Neuron (in vitro differentiated cells): ENCODE measurements around the gene MITF.

Experiments used
- H2AFZ ChIP-seq: one replicate; pipeline ENCODE4 v1.6.1; 2013; ENCODE audit warnings: low read depth, mild to moderate bottlenecking, inconsistent platforms, low read length, moderate library complexity
- H3K27me3 ChIP-seq: one replicate; pipeline ENCODE4 v1.6.1; 2013; ENCODE audit warnings: low read length; ENCODE audit not compliant: insufficient read depth
- H3K36me3 ChIP-seq: one replicate; pipeline ENCODE4 v1.6.1; 2013; ENCODE audit warnings: low read length; ENCODE audit not compliant: insufficient read depth
- H3K4me1 ChIP-seq: one replicate; pipeline ENCODE4 v1.6.1; 2013; ENCODE audit warnings: low read length; ENCODE audit not compliant: insufficient read depth
- H3K4me3 ChIP-seq: 2 replicates; pipeline ENCODE4 v1.5.1; 2013; ENCODE audit warnings: mild to moderate bottlenecking, low read length, moderate library complexity
- H3K9me3 ChIP-seq: one replicate; pipeline ENCODE4 v1.6.1; 2013; ENCODE audit warnings: low read length

The MITF gene

GRCh38 chr3:69739204-69740102 is at the start of gene MITF:
Gene MITF (plus strand): TSS chr3:69739464. CDS start chr3:69739598, 134 bp downstream.
- Histone ChIP-seq H2AFZ (peak within 1 kb of the TSS; percentile 99), H3K27me3 (peaks cover 30% of the 10 kb centered on the region), H3K36me3 (no peaks in the 10 kb centered on the region), H3K9me3 (no peaks in the 10 kb centered on the region), H3K4me3 (peak within 1 kb of the TSS; percentile 53), H3K4me1 (peaks cover 10% of the 10 kb centered on the region)

GRCh38 chr3:69691860-69692259 is 47.4 kb upstream of the MITF start:
- Histone ChIP-seq H3K9me3 (no peaks in the 10 kb centered on the region), H3K4me1 (peaks cover 2% of the 10 kb centered on the region), H3K27me3 (no peaks in the 10 kb centered on the region), H3K4me3 (no peak overlapping the region), H3K36me3 (no peaks in the 10 kb centered on the region), H2AFZ (no peak overlapping the region)

- Histone ChIP-seq H3K4me1 (peaks cover 2% of the 10 kb centered on the region), H3K36me3 (no peaks in the 10 kb centered on the region), H3K27me3 (no peaks in the 10 kb centered on the region), H3K4me3 (no peak overlapping the region), H2AFZ (no peak overlapping the region), H3K9me3 (no peaks in the 10 kb centered on the region)
Observed at GRCh38 chr3:69692761-69693160, 46.5 kb upstream of the MITF start.

- H3K4me3 ChIP-seq, result no peak overlapping the region
- no peaks in the 10 kb centered on the region for H3K9me3 ChIP-seq
- no peaks in the 10 kb centered on the region for H3K27me3 ChIP-seq
- H2AFZ ChIP-seq, result no peak overlapping the region
- H3K36me3 ChIP-seq, result no peaks in the 10 kb centered on the region
- H3K4me1 ChIP-seq, result peaks cover 2% of the 10 kb centered on the region
Observed at GRCh38 chr3:69695443-69695842, 43.8 kb upstream of the MITF start.

- H3K36me3 ChIP-seq, result no peaks in the 10 kb centered on the region
- H3K4me3 ChIP-seq, result no peak overlapping the region
- no peaks in the 10 kb centered on the region for H3K9me3 ChIP-seq
- H3K27me3 ChIP-seq, result no peaks in the 10 kb centered on the region
- H2AFZ ChIP-seq, result no peak overlapping the region
- H3K4me1 ChIP-seq, result peaks cover 2% of the 10 kb centered on the region
Observed at GRCh38 chr3:69695933-69696332, 43.3 kb upstream of the MITF start.

GRCh38 chr3:69696367-69696766 is 42.9 kb upstream of the MITF start:
- Histone ChIP-seq H2AFZ (no peak overlapping the region), H3K4me3 (no peak overlapping the region), H3K36me3 (no peaks in the 10 kb centered on the region), H3K9me3 (no peaks in the 10 kb centered on the region), H3K4me1 (no peaks in the 10 kb centered on the region), H3K27me3 (no peaks in the 10 kb centered on the region)

GRCh38 chr3:69697381-69697780 is 41.9 kb upstream of the MITF start:
- no peaks in the 10 kb centered on the region for H3K36me3 ChIP-seq
- H3K4me1 ChIP-seq, result no peaks in the 10 kb centered on the region
- no peak overlapping the region for H2AFZ ChIP-seq
- no peak overlapping the region for H3K4me3 ChIP-seq
- no peaks in the 10 kb centered on the region for H3K9me3 ChIP-seq
- H3K27me3 ChIP-seq, result no peaks in the 10 kb centered on the region

GRCh38 chr3:69698728-69699127 is 40.5 kb upstream of the MITF start:
- Histone ChIP-seq H3K4me3 (no peak overlapping the region), H3K27me3 (no peaks in the 10 kb centered on the region)

GRCh38 chr3:69699183-69699582 is 40.1 kb upstream of the MITF start:
- no peaks in the 10 kb centered on the region for H3K36me3 ChIP-seq
- no peaks in the 10 kb centered on the region for H3K4me1 ChIP-seq
- H3K27me3 ChIP-seq, result no peaks in the 10 kb centered on the region
- H3K9me3 ChIP-seq, result no peaks in the 10 kb centered on the region
- no peak overlapping the region for H2AFZ ChIP-seq
- H3K4me3 ChIP-seq, result no peak overlapping the region

More at GRCh38 chr3:69698728-69699127, 40.5 kb upstream of the MITF start:
- H2AFZ ChIP-seq, result no peak overlapping the region
- no peaks in the 10 kb centered on the region for H3K4me1 ChIP-seq
- H3K36me3 ChIP-seq, result no peaks in the 10 kb centered on the region
- H3K9me3 ChIP-seq, result no peaks in the 10 kb centered on the region

GRCh38 chr3:69700949-69701348 is 38.3 kb upstream of the MITF start:
- Histone ChIP-seq H2AFZ (no peak overlapping the region), H3K4me3 (no peak overlapping the region), H3K36me3 (no peaks in the 10 kb centered on the region), H3K4me1 (no peaks in the 10 kb centered on the region), H3K9me3 (no peaks in the 10 kb centered on the region), H3K27me3 (no peaks in the 10 kb centered on the region)

GRCh38 chr3:69710153-69710977 is 28.9 kb upstream of the MITF start:
- Histone ChIP-seq H3K4me1 (no peaks in the 10 kb centered on the region), H3K9me3 (no peaks in the 10 kb centered on the region), H3K36me3 (no peaks in the 10 kb centered on the region), H3K27me3 (no peaks in the 10 kb centered on the region), H3K4me3 (no peak overlapping the region), H2AFZ (no peak overlapping the region)

GRCh38 chr3:69712269-69712668 is 27.0 kb upstream of the MITF start:
- Histone ChIP-seq H3K4me3 (no peak overlapping the region), H3K4me1 (no peaks in the 10 kb centered on the region), H2AFZ (no peak overlapping the region), H3K9me3 (no peaks in the 10 kb centered on the region), H3K36me3 (no peaks in the 10 kb centered on the region), H3K27me3 (no peaks in the 10 kb centered on the region)

- no peaks in the 10 kb centered on the region for H3K4me1 ChIP-seq
- no peaks in the 10 kb centered on the region for H3K27me3 ChIP-seq
- no peak overlapping the region for H3K4me3 ChIP-seq
- H3K36me3 ChIP-seq, result no peaks in the 10 kb centered on the region
- no peaks in the 10 kb centered on the region for H3K9me3 ChIP-seq
- H2AFZ ChIP-seq, result no peak overlapping the region
Observed at GRCh38 chr3:69712933-69713332, 26.3 kb upstream of the MITF start.
